Right renal cortex interstitium (tissue), 3 donors: ENCODE data around the gene UBE2E2. TPM values are rescaled to one million over a fixed set of nuclear protein-coding genes. Genes with fewer than 3 reads are reported as not detected.
"Not testable (repeated sequence)": the region's sequence is repeated elsewhere in the genome, so short reads cannot be mapped to it uniquely, and the experiment has no call there.

Experiments used
- DNase-seq, 3 donors: peaks; one replicate each; pipeline ENCODE4 v3.0.0-alpha.2; 2013; ENCODE audit warnings: low read depth in 3 of 3, low spot score in 2 of 3
- polyA plus RNA-seq, 3 donors: library from polyadenylated mRNA; unstranded; fragments of 120-200 nt; gene quantifications; one replicate each; pipeline ENCODE4 v1.2.1, GENCODE V29; 2013; ENCODE audit not compliant: insufficient read length in 3 of 3

The UBE2E2 gene
- 10 to 100 TPM; 54.3 to 71.0 (median 62.4) TPM for polyA plus RNA-seq

DNA sequence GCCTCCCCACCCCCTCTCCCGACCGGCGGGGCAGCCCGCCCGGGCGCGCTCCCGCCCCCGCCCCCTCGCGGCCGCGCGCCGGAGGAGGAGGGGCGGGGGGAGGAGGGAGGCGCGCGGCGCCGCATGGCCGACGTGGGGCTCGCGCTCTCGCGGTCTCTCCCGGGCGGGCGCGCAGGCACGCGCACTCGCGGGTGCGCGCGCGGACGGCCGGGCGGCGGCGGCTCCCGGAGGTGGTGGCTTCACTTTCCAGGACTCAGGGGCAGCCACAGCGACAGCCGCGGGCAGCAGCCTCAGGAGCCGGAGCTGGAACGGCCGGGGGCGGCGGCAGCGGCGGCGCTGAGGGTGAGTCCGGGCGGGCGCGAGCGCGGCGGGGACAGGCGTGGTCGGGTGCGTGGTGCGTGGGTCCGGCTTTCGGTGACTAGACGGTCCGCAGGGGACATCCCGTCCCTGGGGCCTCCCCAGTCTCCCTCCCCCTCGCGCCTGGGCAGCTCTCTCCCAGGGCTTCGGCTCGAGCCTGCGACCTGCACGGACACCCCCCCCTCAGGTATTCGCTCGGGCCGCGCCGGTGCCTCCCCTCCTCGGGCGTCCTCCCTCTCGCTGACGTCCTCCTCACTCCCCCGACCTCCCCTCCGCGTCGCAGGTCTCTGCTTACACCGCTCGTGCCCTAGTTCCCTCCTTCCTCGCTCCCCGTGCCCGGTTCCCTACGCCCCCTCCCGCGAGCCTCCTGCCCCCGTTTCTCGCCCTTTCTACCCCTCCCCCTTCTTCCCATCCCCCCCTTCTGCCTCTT is at the start of gene UBE2E2:
Gene UBE2E2, plus strand, starts transcription at position 407 of the 787 bp plus-strand sequence.
- DNase-seq = peak; percentile 8 to 60 (median 56)

DNA sequence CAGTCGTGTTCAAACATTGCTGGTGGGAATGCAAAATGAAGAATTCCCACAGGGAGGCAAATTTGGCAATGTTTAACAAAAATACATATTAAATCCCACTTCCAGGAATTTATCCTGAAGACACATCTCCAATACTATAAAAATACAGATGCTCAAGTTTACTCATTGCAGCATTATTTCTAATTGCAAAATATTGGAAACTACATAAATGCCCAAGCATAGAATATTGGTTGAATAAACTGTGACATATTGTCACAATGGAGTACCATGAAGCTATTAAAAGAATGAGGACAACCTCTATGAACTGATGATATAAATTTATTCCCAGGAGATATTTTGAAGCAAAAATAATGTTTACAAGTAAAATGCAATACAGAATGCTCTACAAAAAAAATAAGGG is 49.7 kb upstream of the UBE2E2 start:
- no peak for DNase-seq

DNA sequence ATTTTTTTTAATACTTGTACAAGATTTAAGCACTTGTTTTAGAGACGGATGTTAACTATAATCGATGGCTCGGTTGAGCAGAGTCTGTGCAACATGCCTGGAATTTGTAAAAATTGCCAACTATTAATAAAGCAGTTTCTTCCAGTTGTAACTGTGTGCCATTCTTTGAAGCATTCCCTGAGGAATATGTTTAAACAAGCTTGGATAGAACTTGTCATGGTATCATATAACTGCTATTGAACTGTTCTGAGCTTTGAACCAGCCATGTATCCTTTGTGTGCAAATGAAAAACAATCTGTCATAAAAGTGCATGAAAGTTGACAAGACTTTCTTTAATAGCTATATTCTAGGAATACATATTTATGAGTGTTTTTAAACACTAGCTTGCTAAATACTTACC is 45.8 kb upstream of the UBE2E2 start:
- DNase-seq = no peak

- DNase-seq = no peak
Measured at GRCh38 chr3:23159929-23160328, 43.2 kb upstream of the UBE2E2 start.

DNA sequence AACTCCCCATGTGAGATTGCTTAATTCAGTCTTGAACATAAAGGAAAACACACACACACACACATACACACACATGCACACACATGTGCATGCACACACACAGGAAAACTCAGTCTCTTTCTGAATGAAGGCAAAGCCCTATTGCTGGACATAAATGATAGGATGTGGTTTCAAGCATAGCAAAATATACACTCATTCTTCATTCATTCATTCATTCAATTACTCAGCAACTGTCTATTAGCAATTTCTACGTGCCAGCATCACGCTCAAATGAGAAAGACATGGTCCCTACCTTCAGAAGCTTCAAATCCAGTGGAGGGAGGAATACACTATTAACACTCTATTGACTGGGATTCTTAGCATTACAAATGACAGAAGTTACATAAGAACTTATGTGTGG is 41.8 kb upstream of the UBE2E2 start:
- DNase-seq = no peak

DNA sequence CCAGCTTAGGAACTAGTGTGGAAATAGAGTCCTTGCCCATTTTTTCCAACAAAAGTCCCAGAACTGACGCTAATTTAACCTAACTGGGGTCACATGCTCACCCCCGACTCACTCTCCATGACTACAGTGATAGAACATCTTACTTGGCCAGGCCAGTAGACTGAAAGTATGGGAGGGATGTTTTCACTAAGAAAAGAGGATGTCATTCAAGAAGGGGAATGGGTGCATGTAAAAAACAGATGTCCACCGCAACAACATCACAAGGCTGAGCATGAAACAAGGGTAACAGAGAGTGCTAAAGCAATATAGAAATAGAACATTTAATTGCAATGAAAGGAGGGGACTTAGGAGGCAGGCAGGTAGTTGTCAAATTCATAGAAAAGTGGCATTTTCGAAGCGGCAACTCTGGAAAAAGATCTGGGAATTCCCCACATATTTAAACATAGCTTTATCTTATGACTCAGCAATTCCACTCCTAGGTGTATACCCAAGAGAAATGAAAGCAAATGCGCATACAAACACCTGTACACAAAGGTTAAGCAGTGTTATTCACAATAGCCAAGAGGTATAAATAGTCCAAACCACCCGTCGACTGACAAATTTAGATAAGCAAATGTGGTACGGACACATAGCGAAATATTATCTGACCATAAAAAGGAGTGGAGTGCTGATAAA is 41.1 kb upstream of the UBE2E2 start:
- DNase-seq = no peak

DNA sequence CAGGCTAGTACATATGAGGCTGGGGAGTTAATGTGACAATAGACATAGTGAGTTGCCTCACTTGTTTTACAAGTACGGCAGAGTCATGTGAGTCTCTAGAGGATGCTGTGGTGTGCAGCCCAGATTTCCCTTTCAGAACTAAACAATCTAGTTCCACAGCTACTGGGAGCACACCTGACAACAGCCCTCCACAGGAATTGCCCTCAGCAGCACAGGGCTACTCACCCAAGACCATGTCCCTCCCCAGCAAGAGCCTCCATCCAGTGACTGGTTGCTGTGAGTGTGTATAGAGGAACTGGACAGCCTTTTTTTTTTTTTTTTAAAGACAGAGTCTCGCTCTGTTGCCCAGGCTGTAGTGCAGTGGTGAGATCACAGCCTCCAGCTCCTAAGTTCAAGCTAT is 40.2 kb upstream of the UBE2E2 start:
- DNase-seq = no peak

GRCh38 chr3:23164746-23165145 is 38.4 kb upstream of the UBE2E2 start:
- no peak for DNase-seq

DNA sequence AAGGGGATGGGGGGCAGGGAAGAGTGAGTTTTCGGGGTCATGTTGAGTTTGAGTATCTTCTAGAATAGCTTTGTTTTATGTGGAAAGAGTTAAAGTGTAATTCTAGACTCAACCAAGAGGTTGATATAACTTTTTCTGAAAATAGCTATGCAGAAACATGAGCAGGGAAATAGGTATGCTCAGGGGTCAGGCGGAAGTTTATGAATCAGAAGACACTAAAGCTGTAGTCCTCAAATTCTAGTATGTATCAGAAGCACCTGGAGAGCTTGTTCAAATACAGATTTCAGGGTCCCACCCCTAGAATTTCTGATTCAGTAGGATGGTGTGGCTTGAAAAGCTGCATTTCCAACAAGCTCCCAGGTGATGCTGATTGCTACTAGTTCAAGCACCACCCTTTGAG is 37.6 kb upstream of the UBE2E2 start:
- DNase-seq = no peak

- no peak for DNase-seq
Measured at GRCh38 chr3:23166276-23166675, 36.9 kb upstream of the UBE2E2 start.

GRCh38 chr3:23166845-23167244 is 36.3 kb upstream of the UBE2E2 start:
- no peak for DNase-seq

GRCh38 chr3:23169551-23169950 is 33.6 kb upstream of the UBE2E2 start:
- no peak for DNase-seq

GRCh38 chr3:23170291-23170690 is 32.8 kb upstream of the UBE2E2 start:
- no peak for DNase-seq

GRCh38 chr3:23172059-23172458 is 31.1 kb upstream of the UBE2E2 start:
- no peak for DNase-seq

DNA sequence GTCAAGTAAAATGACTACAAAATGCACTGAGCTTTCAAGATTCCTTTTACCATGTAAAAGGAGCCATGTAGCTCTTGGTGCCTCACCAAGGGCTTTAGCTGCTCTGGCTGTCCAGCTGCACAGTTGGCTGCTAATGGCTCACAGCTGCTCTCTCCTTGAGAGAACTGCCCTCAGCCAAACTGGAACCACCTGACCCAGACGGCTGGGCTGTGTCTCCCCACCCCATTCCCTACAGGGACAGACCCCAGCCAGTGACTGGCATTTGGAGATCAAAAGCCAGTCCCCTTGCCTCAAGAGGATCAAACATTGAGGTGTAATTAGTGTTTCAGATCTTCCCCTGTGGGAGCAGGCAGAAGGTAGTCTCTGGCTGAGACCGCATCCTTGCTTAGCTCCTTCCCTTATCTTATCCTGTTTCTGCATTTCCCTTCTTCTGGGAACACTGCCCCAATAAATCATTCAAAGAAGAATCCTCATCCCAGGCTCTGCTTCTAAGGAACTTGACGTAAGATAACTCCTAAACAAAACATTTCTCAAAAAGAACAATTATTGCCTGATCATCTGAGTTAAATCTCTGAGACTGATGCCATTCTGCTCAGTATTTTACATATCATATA is 28.6 kb upstream of the UBE2E2 start:
- DNase-seq = no peak

DNA sequence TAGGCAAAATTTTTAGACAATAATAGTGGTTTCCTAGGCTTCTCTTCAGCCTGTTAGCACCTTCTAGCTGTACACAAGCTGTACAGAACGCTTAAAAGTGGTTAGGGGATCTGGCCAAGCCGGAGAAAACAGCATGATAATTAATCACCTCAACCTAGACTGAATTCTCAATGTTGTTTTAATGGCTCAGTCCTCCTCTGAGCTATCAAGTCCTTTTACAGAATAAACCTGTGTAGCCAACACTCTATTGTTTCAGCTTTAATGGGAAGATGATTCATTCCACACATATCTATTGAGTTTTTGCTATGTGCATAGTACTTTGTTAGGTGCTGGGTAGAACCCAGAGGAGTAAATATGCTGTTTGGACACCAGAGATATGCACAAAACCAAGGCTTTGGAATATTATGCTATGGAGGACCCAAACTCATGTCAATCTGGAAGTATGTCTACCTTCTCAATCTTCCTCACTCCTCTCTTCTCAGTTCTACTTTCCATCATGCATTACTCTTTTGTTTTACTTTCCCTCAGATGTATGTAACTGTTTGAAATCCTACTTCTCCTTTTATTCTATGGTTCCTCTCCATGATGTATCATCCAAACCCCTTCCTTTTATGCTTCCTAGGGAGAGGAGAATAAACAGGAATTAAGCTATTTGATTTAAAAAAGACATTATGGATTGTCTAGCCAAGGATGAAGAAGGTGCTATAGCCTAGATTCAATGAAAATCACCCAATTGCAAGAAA is 27.6 kb upstream of the UBE2E2 start:
- DNase-seq = no peak

DNA sequence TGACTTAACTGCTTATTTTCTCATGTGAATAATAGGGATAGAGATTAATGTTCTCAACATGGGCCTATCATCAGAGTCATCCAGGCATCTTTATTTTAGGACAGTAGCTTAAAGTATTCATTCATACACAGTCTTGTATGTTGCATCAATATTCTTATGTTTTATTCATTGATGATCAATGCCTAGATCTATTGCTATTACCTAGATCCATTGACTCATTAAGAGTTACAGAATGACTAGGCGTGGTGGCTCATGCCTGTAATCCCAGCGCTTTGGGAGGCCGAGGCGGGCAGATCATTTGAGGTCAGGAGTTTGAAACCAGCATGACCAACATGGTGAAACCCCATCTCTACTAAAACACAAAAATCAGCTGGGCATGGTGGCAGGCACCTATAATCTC is 26.3 kb upstream of the UBE2E2 start:
- DNase-seq = not testable (repeated sequence)

GRCh38 chr3:23182996-23183513 is 20.1 kb upstream of the UBE2E2 start:
- no peak for DNase-seq

DNA sequence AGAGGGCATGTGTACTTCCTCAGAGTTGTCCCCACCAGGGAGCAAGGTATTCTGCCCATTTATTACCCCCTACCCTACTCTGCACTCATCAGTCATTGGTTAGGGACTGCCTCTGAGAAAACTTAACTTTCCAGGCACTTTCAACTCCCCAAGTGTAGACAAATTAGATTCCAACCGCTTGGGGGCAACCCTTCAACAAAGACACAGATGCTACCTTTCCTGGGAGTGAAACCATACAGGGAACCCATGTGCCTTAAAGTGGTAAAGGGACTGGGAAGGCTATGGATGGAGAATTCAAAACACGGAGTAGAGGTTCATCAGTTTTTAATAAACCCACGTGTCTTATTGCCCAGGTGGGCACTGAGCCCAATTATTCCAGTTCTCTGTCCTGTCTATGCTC is 19.4 kb upstream of the UBE2E2 start:
- DNase-seq = peak; percentile 14 to 35 (median 19)

DNA sequence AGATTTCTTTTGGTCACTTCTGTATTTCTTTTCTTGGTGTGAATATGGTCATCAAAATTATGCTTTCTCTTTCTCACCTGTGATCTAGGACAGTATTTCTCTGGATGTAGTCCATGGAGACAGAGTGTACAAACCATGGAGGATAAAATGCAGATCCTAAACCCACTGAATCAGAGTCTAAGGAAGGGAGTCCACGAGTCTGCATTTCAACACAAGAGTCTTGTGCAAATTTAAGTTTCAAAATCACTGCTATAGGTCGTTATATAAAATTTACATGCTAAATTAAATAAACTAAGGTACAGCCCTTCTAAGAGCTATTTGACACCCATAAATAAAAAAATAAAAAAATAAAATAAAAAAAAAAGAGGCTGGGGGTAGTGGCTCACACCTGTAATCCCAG is 17.3 kb upstream of the UBE2E2 start:
- DNase-seq = no peak

DNA sequence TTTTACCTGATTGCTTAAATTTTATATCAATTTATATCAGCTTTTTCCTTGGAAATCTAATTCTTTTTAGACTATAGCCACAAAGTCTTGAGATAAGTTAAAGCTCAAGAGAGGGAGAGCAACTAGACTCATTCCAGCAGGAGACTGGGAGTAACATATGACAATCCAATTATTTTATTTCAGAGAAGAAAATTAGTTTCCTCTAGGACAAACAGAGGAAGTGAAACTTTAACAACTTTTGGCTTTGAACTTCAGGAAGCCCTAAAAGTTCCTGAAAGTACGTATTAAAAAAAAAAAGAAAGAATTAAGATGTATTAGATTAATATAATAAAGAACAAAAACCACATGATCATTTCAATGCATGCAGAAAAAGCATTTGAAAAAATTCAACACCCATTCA is 13.9 kb upstream of the UBE2E2 start:
- no peak for DNase-seq
